NCI-H1694 treated with DMSO at 0.1 percent for 48 hours (cell line): Measurements from ENCODE around the gene FYN.

ENCODE experiments used
- DNase-seq: peaks from one replicate; lab custom pipeline; 2025; lab: John Stamatoyannopoulos, UW

FYN gene

GRCh38 chr6:111625461-111626391 lies 247.5 kb downstream of the FYN start:
- peak; percentile 86 for DNase-seq

DNA sequence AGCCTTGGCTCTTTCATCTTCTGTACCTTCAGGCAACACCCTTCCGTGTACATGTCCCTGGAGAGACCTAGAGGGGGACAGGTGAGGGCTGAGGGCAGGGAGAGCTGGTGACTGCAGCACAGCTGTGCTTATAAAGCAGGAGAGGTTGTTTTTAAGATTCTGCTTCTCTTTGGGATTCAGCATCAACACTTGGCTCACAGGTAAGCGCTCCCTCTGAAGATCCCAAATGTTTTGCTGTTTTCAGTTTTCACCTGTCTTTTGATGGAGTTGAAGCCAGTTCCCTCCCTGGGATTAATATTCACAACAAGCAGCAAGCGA lies 248.2 kb downstream of the FYN start:
- DNase-seq = no peak

- DNase-seq = no peak
These were observed 248.7 kb downstream of the FYN start for GRCh38 chr6:111624401-111625098.

- DNase-seq = no peak
These were observed 250.1 kb downstream of the FYN start for GRCh38 chr6:111623046-111623718.

- DNase-seq = no peak
These were observed 253.1 kb downstream of the FYN start for GRCh38 chr6:111620169-111620568.

GRCh38 chr6:111618407-111618806 lies 254.8 kb downstream of the FYN start:
- DNase-seq = no peak

- DNase-seq = no peak
These were observed 256.1 kb downstream of the FYN start for GRCh38 chr6:111617149-111617548.

- DNase-seq = no peak
These were observed 257.2 kb downstream of the FYN start for GRCh38 chr6:111615916-111616612.

DNA sequence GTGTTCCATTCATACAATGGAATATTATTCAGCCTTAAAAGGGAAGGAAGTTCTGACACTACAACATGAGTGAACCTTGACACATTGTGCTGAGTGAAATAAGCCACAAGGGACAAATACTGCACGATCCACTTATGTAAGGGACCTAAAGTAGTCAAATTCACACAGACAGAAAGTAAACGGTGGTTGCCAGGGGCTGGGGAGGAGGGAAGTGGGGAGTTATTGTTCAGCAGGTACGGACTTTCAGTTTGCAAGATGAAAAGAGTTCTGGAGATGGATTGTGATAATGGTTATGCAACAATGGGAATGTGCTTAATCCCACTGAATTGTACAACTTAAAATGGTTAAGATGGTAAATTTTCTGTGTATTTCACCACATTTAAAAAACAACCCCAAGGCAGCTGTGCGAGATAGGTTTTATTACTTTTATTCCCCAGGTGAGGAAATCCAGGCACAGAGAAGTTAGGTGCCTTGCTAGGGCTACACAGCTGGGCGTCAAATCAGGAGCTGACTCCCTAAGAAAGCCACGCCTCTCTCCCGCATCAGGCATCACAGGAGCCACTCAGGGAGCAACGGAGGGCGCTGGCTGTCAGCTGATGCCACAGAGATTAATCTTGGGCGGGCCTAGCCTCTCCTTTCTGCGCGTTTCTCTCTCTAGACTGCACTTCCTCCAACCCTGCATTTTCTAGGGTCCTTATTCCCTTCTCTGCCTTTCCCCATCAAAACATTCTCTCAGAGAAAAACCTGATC lies 258.2 kb downstream of the FYN start:
- no peak for DNase-seq

- DNase-seq = no peak
These were observed 260.9 kb downstream of the FYN start for GRCh38 chr6:111612379-111612778.

GRCh38 chr6:111610548-111611172 lies 262.6 kb downstream of the FYN start:
- DNase-seq = no peak
